Naive B cell (primary cell): Measurements from ENCODE around the gene RORB. TPM values are rescaled to one million over a fixed set of nuclear protein-coding genes. Genes with fewer than 3 reads are reported as not detected.
A peak's percentile ranks its signal among the peaks of the same experiment; 100 is the strongest.

ENCODE experiments used
- ATAC-seq, 2 donors: fragments of 150-1000 bp; cut with Tn5 transposase; 2 replicates each; pipeline ENCODE4 v1.10.0; 2021; ENCODE audit warnings: low read depth in 2 of 2, mild to moderate bottlenecking in 2 of 2, moderate library complexity in 2 of 2
- DNase-seq: peaks from one replicate; pipeline ENCODE4 v3.0.0; 2022
- H3K27ac Mint-ChIP-seq, 6 donors: one replicate each; pipeline ENCODE4 v1.8.0; 2020 to 2022; ENCODE audit warnings: mild to moderate bottlenecking in 6 of 6, mixed read lengths in 6 of 6, moderate library complexity in 5 of 6, inconsistent platforms in 2 of 6
- H3K27me3 Mint-ChIP-seq, 3 donors: one replicate each; pipeline ENCODE4 v1.8.0; 2021 to 2022; ENCODE audit warnings: mixed read lengths in 3 of 3, mild to moderate bottlenecking in 1 of 3
- H3K36me3 Mint-ChIP-seq, 2 donors: one replicate each; pipeline ENCODE4 v1.8.0; 2020 to 2022; ENCODE audit warnings: mixed read lengths in 2 of 2, inconsistent platforms in 1 of 2, mild to moderate bottlenecking in 1 of 2
- H3K4me1 Mint-ChIP-seq, 3 donors: one replicate each; pipeline ENCODE4 v1.8.0; 2020 to 2022; ENCODE audit warnings: mixed read lengths in 3 of 3, inconsistent platforms in 1 of 3, mild to moderate bottlenecking in 1 of 3, moderate library complexity in 1 of 3
- H3K4me3 Mint-ChIP-seq, 8 donors: one replicate each; pipeline ENCODE4 v1.8.0; 2020 to 2022; ENCODE audit warnings: mild to moderate bottlenecking in 8 of 8, mixed read lengths in 8 of 8, moderate library complexity in 8 of 8, inconsistent platforms in 2 of 8
- H3K9me3 Mint-ChIP-seq, 7 donors: one replicate each; pipeline ENCODE4 v1.8.0; 2020 to 2022; ENCODE audit warnings: mixed read lengths in 7 of 7, mild to moderate bottlenecking in 5 of 7, inconsistent platforms in 2 of 7, moderate library complexity in 1 of 7
- polyA plus RNA-seq, 6 donors: library from polyadenylated mRNA; unstranded; fragments of 300-500 nt; fragmentation: Illumina TruSeq; gene quantifications; one replicate each; pipeline ENCODE4 v1.2.3, GENCODE V29; 2021; ENCODE audit warnings: low read depth in 6 of 6

The RORB gene
- polyA plus RNA-seq, 6 donors from 2014 or later = not detected

DNA sequence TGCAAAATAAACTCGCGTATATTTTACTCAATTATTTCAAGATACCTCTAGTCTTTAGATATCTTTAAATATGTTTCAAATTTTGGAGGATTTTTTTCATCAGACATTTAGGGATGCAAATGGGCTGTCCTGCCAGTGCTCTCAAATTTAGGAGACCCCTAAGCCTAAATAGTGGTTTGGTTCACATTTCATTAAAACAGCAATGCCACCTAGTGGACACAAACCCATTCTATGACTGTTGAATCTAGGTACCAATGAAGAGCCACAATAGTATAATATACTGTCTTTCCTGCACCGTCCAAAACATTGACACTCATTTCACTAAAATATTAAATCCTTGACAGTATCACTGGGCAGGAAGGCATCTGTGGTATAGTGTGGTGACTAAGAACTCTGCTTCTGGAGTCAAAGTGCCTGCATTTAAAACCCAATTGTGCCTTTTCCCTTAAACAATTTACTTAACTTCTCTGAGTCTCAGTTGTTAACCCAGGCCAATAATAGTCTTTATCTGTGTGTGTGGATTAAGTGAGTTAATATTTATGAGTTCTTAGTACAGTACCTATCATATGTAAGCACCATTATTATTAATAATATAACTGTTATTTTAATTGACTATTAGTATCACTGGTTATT, 148.0 kb downstream of the RORB start:
- DNase-seq (peak; percentile 4), ATAC-seq (peak; percentile 40 to 69)
- Mint-ChIP-seq H3K27me3 (peaks cover 0 to 14% (median 6%) of the 10 kb centered on the region in 3 donors), H3K36me3 (no peaks in the 10 kb centered on the region), H3K4me1 (peaks cover 0 to 8% (median 7%) of the 10 kb centered on the region in 3 donors), H3K4me3 (no peak overlapping the region), H3K27ac (no peak overlapping the region), H3K9me3 (no peaks in the 10 kb centered on the region)

DNA sequence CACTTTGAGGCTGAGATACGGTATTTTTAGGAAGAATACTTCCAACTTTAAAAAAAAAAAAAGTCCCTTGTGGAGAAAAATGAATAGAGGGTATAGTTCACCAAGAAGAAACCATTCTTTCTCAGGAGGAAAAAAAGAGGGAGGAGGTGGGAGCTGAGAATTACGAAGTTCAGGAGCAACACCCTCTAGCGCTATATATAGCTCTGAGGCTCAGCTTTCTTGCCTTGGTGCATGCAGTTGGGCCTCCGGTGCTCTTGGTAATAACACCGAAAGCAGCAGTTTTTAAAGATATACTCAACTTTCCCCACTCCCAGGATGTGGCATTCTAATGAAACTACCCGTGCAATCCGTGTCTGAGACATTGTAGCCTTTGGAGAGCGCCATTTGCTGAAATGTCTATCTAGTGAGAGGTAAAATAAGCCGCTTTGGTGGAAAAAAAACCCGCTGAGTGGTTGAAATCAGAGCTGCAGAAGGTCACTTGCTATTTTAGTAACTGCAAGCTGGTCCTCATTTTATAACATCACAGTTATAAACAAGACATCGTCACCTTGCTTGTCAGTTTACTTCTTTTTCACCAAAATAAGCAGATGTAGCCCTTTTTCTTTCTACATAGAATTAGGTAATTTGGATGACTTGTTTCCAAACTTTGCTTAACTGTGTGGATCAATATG, 156.4 kb downstream of the RORB start:
- Mint-ChIP-seq H3K36me3 (no peaks in the 10 kb centered on the region), H3K27ac (no peak overlapping the region), H3K4me1 (no peaks in the 10 kb centered on the region), H3K27me3 (peaks cover 19 to 36% (median 28%) of the 10 kb centered on the region in 3 donors), H3K4me3 (no peak overlapping the region), H3K9me3 (no peaks in the 10 kb centered on the region)
- ATAC-seq (no peak), DNase-seq (no peak)

DNA sequence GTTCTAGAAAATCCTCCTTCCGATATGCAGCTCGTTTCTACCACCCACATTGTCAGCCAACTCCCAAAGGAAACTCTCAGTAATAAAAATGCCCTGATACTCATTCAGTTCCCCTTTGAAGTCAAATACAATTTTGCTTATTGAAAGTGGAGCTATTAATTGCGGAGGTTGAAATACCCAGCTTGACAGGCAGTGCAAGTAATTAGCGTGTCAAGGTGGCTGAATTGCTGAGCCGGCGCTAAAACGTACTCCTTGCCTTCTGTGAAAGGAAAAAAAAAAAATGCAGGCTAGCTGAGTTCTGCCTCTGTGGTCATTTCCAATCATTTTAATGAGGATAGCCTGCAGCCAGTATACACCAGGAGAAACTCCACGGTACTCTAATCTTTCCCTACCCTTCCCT, 165.5 kb downstream of the RORB start:
- Mint-ChIP-seq H3K4me1 (no peaks in the 10 kb centered on the region), H3K9me3 (no peaks in the 10 kb centered on the region), H3K27me3 (peaks cover 0 to 11% (median under 1%) of the 10 kb centered on the region in 3 donors), H3K4me3 (no peak overlapping the region), H3K27ac (no peak overlapping the region), H3K36me3 (no peaks in the 10 kb centered on the region)
- ATAC-seq (no peak), DNase-seq (no peak)

- Mint-ChIP-seq H3K36me3 (no peaks in the 10 kb centered on the region), H3K27ac (no peak overlapping the region), H3K9me3 (no peaks in the 10 kb centered on the region), H3K27me3 (peaks cover 0 to 8% (median 1%) of the 10 kb centered on the region in 3 donors), H3K4me3 (no peak overlapping the region), H3K4me1 (no peaks in the 10 kb centered on the region)
- ATAC-seq = no peak
- no peak for DNase-seq
Measured at GRCh38 chr9:74663439-74663838, 166.3 kb downstream of the RORB start.

GRCh38 chr9:74666625-74667316, 169.6 kb downstream of the RORB start:
- Mint-ChIP-seq H3K9me3 (no peaks in the 10 kb centered on the region), H3K36me3 (no peaks in the 10 kb centered on the region), H3K27ac (no peak overlapping the region), H3K27me3 (peaks cover 7 to 10% (median 7%) of the 10 kb centered on the region in 3 donors), H3K4me3 (no peak overlapping the region), H3K4me1 (no peaks in the 10 kb centered on the region)
- DNase-seq (no peak), ATAC-seq (no peak)

DNA sequence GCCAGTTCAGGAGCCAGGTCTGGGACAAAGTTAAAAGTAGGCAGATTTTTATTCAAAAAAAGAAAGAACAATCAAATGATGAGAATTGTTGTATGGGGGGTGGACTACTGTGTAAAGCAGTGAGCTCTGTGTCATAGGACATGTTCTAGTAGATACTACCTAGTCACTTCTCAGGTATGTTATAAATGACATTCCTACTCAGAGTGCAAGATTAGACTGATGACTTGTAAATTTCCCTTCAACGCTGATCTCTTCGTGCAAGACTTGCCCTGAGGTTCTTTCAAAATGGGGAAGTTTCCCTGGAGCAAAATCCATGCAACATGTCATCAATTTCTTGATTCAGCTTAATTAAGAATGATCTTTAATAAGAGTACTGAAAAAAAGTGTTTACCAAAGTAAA, 175.1 kb downstream of the RORB start:
- Mint-ChIP-seq H3K9me3 (no peaks in the 10 kb centered on the region), H3K4me1 (no peaks in the 10 kb centered on the region), H3K36me3 (no peaks in the 10 kb centered on the region), H3K27ac (no peak overlapping the region), H3K27me3 (peaks cover 4 to 14% (median 10%) of the 10 kb centered on the region in 3 donors), H3K4me3 (no peak overlapping the region)
- ATAC-seq (no peak), DNase-seq (no peak)

DNA sequence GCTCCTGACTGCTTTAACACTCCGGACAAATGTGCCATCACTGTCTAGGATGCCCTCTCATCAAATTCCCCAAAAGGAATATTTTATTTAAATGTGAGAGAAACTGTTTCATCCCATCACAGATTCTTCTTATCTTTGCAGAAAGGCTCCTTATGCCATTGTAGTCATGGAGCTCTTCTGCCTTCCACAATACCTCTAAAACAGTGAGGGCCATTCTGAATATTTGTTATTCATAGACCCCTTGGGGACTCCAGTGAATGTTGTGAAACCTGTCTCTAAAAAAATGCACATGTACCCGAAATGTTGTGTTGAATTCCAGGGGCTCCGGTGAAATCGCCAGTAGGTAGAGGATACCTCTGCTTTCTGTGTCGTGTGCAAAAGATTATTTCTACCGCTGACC, 176.9 kb downstream of the RORB start:
- peaks cover 4 to 14% (median 6%) of the 10 kb centered on the region in 3 donors for H3K27me3 Mint-ChIP-seq
- DNase-seq (no peak), ATAC-seq (no peak)
- no peak overlapping the region for H3K27ac Mint-ChIP-seq
- H3K4me3 Mint-ChIP-seq = no peak overlapping the region
- no peaks in the 10 kb centered on the region for H3K9me3 Mint-ChIP-seq
- H3K36me3 Mint-ChIP-seq = no peaks in the 10 kb centered on the region
- H3K4me1 Mint-ChIP-seq = no peaks in the 10 kb centered on the region

GRCh38 chr9:74681906-74682305, 184.8 kb downstream of the RORB start:
- no peak for DNase-seq
- no peaks in the 10 kb centered on the region for H3K36me3 Mint-ChIP-seq
- no peak for ATAC-seq
- H3K4me3 Mint-ChIP-seq = no peak overlapping the region
- no peak overlapping the region for H3K27ac Mint-ChIP-seq
- peaks cover 7 to 17% (median 8%) of the 10 kb centered on the region in 3 donors for H3K27me3 Mint-ChIP-seq
- H3K9me3 Mint-ChIP-seq = no peaks in the 10 kb centered on the region
- H3K4me1 Mint-ChIP-seq = peaks cover 0 to under 1% (median 0%) of the 10 kb centered on the region in 3 donors

DNA sequence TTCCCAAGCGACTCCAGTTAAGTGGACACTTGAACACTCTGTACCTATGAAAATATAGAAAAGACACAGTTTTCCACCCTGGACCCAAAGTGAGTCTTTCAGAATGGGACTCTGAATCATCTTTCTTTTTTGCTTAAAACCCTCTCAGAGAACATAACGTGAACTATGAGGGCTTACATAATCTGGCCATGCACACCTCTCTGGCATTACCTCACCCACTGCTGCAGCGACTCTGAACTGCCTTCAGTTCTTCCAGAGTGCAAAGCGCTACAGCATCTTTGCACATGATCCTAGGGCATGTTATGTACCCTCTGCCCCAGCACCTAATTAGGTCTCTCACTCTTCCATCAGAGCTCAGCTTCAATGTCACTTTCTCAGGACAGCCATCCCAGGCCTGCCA, 186.2 kb downstream of the RORB start:
- H3K4me3 Mint-ChIP-seq = no peak overlapping the region
- peaks cover 7 to 19% (median 8%) of the 10 kb centered on the region in 3 donors for H3K27me3 Mint-ChIP-seq
- peaks cover 0 to 6% (median 0%) of the 10 kb centered on the region in 3 donors for H3K4me1 Mint-ChIP-seq

GRCh38 chr9:74691058-74691457, 193.9 kb downstream of the RORB start:
- Mint-ChIP-seq H3K4me1 (peaks cover 0 to 6% (median 0%) of the 10 kb centered on the region in 3 donors), H3K27me3 (peaks cover 0 to 15% (median 5%) of the 10 kb centered on the region in 3 donors), H3K4me3 (no peak overlapping the region), H3K27ac (no peak overlapping the region), H3K36me3 (peaks cover 0 to 3% of the 10 kb centered on the region in 2 donors), H3K9me3 (no peaks in the 10 kb centered on the region)
- DNase-seq (no peak), ATAC-seq (no peak)

More for the DNA sequence above, 186.2 kb downstream of the RORB start:
- Mint-ChIP-seq H3K36me3 (no peaks in the 10 kb centered on the region), H3K27ac (no peak overlapping the region), H3K9me3 (no peaks in the 10 kb centered on the region)
- no peak for DNase-seq
- no peak for ATAC-seq

DNA sequence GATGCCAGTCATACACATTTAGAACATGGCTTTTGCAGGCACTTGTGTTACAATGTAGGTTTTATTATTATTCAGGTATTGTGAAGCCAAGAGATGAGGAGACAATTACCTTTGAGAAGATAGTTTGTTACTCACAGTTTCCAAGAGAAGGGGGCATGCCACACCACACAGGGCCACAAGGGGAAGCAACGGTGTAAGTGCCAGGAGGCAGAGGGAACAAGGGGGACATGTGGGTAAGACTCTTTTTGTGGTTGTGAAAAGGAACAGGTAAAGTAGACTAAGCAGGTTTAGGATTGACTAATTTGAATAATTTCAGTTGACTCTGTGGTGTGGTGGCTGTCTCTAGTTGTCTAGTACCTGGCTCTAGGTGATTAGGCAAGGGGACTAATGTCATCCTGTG, 199.4 kb downstream of the RORB start:
- H3K27me3 Mint-ChIP-seq = peaks cover 23 to 26% (median 26%) of the 10 kb centered on the region in 3 donors
- H3K36me3 Mint-ChIP-seq = no peaks in the 10 kb centered on the region
- peaks cover 0 to 7% (median 0%) of the 10 kb centered on the region in 7 donors for H3K9me3 Mint-ChIP-seq
- DNase-seq = no peak
- ATAC-seq = no peak
- H3K4me1 Mint-ChIP-seq = no peaks in the 10 kb centered on the region
- H3K27ac Mint-ChIP-seq = no peak overlapping the region
- H3K4me3 Mint-ChIP-seq = no peak overlapping the region

- Mint-ChIP-seq H3K36me3 (no peaks in the 10 kb centered on the region), H3K27me3 (peaks cover 26 to 29% (median 26%) of the 10 kb centered on the region in 3 donors), H3K9me3 (peaks cover 0 to 11% (median 0%) of the 10 kb centered on the region in 7 donors), H3K4me1 (no peaks in the 10 kb centered on the region), H3K27ac (no peak overlapping the region), H3K4me3 (no peak overlapping the region)
- ATAC-seq = no peak
- no peak for DNase-seq
Measured at GRCh38 chr9:74697535-74697934, 200.4 kb downstream of the RORB start.

DNA sequence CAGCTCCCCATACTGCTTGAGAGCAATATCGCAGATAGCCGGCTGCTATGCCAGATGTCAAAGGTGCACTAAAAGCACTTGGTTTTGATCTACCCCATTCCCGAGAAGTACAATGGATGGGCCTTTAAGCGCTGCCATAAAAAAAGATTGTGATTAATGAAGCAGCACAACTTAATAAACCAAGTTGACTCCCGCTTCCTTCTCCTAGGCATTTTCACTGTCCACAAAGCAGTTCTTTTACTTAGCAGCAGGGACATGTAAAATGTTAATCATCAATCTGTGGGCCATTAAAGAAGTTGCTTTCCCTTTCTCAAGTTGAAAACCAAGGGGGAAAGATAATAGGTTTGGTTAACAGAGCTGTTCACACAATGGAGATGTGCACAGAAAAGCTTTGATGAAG, 214.2 kb downstream of the RORB start:
- no peak overlapping the region for H3K4me3 Mint-ChIP-seq
- peaks cover 0 to 2% (median 0%) of the 10 kb centered on the region in 7 donors for H3K9me3 Mint-ChIP-seq
- H3K27ac Mint-ChIP-seq = no peak overlapping the region
- no peaks in the 10 kb centered on the region for H3K4me1 Mint-ChIP-seq
- DNase-seq (no peak), ATAC-seq (no peak)
- no peaks in the 10 kb centered on the region for H3K36me3 Mint-ChIP-seq
- H3K27me3 Mint-ChIP-seq = peaks cover 0 to 11% (median 7%) of the 10 kb centered on the region in 3 donors

DNA sequence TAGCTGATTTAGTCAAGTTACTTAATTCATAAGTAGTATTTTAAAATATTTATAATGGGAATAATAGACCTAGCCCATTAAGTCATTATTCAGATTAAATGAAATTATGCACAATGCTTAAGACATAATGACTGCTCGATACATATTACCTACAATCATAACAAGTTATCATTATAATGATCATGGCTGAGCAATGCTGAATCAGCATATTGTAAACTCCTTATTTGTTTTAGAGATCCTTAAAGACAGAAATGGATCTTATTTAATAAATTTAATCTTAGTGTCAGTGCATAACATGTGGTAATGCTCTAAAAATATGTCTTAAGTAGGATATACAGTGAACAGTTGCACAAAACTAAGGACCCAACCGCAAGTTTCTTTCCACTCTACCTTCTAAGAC, 221.6 kb downstream of the RORB start:
- Mint-ChIP-seq H3K36me3 (no peaks in the 10 kb centered on the region), H3K4me3 (no peak overlapping the region), H3K27me3 (peaks cover 0 to 23% (median 8%) of the 10 kb centered on the region in 3 donors), H3K9me3 (no peaks in the 10 kb centered on the region), H3K4me1 (no peaks in the 10 kb centered on the region), H3K27ac (no peak overlapping the region)
- no peak for ATAC-seq
- DNase-seq = no peak
